Measurements from ENCODE around the gene RGS7.

GRCh38 chr1:240968864-240969263 is 388.1 kb downstream of the RGS7 start:
- TF ChIP-seq CTCF (IDR thresholded peaks at IDR 0.05 in 4 of 5, conservative IDR thresholded peaks at IDR 0.05 in 1 of 5) (no peak), POLR2A (IDR thresholded peaks at IDR 0.05) (no peak)
